ENCODE results near the gene JARID2. TPM values are rescaled to one million over a fixed set of nuclear protein-coding genes. Genes with fewer than 3 reads are reported as not detected.

JARID2 gene
- polyA plus RNA-seq, 3 donors, result 26.8 to 28.2 (median 28.0) TPM

DNA sequence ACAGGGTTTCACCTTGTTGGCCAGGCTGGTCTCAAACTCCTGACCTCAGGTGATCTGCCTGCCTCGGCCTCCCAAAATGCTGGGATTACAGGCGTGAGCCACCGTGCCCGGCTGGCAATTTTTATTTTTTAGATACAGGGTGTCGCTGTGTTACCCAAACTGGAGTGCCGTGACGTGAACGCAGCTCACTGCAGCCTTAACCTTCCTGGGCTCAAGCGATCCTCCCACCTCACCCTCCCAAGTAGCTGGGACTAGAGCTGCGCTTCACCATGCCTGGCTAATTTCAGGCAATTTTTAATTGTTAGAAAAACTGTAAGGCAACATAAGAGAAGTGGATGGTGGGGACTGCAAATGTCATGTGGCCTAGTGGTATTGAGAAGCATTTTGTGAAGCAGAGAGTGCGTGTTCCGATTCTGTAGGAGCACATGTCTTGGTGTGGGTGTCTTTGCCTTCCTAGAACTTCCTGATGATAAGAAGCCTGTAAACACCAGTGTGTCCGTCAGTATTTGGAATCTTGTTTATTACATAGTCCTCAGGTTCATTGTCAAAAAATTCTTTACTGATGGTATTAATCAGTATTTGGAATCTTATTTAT, 18.0 kb downstream of the JARID2 start:
- DNase-seq (ENCODE audit: low read depth in 3 of 3, low spot score in 2 of 3), result no peak

DNA sequence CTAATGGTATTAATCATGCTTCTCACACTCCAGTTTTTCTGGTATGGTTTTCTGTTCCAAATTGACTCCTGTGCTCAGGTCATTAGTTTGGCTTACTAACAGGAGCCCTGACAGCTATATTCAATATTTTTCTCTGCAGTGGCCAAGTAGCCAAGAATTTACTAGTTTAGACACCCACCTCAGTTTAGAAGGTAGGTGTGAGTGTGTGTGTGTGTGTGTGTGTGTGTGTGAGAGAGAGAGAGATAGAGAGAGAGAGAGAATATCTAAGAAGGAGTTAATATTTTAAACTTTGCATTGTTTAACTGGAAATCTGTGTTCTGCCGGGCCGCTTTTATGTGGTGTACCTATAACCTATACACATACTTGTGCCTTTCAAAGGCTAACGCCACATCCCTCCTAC, 18.5 kb downstream of the JARID2 start:
- no peak for DNase-seq (ENCODE audit: low read depth in 3 of 3, low spot score in 2 of 3)

DNA sequence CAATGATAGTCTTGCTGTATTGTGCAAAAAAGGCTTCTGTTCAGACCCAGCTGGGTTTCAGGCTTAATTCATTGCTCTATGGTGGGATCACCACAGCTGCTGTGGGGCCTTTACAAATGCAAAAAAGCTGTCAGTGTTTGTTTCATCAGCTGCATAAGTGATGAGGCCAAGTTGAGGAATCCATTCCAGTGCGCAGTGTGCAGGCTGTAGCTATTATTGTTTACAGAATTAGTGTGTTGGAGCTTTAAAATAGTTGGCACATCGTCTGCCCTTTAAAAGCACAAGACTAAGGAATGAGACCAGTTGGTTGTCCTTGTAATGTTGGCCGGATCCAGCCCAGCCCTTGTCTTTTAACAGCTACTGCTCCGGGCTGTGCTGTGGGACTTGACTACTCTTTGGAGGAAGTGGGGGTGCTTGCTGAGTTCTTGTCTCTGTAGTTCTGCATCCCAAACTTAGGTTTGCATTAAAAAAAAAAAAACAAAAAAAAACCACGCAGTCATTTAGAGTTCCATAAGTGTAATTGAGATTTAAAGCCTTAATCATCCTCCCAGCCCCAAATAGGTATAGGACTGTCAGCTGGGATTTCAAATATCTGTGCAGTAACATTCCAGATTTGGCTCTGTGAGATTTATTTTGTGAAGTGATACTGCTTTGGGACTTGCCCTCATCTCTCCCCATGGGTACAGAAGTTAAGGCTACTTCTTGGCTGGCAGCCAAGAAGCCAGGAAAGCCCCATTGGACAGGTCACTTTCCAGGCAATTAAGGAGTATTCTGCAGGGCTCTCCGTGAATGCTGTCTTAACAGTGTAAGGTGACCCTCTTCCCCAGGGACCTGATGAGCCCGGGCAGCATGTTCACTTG, 19.3 kb downstream of the JARID2 start:
- no peak for DNase-seq (ENCODE audit: low read depth in 3 of 3, low spot score in 2 of 3)

DNA sequence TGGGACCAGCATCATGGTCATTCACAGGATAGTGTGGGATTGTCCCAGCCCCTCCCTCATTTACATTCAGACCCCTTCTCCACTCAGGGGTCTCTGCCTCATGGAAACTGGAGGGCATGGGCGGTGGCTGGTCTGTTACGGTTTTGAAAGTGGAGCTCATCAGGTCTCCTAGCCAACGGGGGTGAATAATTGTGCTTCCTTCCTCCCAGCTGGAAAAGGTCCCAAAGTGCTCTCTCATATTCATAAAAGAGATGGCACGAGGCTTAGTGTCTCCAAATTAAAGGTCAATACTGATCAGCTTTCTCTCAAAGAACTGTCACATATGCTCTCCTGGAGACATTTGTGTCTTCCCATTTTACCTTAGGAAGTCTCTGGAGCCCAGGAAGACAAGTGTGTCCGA, 19.9 kb downstream of the JARID2 start:
- no peak for DNase-seq (ENCODE audit: low read depth in 3 of 3, low spot score in 2 of 3)

DNA sequence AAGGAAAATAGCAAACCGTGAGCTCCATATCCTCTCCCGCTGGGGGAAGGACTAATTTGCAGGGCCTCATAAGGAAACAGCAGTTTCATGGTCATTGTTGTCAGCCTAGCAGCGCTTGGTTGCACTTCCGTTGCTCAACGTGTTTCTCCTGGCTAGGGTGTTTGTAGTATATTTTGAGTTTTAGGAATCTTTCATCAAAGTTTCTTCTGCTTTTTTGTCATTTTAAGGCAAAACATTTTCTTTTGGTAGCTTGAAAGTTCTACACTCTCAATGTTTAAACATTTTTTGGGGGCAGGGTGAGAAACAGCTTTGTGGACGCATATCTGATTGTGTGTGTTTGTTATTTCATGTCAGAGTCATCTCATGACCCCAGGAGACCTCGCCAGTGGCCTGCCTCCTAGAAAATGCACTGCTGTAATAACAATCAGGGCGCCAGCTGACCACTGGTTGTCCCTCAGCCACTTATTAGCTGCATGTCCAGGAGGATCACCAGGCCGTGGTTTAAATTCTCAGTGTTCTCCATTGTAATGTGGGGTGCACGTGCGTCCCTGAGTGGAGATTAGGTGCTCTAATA, 20.6 kb downstream of the JARID2 start:
- DNase-seq (ENCODE audit: low read depth in 3 of 3, low spot score in 2 of 3), result no peak

DNA sequence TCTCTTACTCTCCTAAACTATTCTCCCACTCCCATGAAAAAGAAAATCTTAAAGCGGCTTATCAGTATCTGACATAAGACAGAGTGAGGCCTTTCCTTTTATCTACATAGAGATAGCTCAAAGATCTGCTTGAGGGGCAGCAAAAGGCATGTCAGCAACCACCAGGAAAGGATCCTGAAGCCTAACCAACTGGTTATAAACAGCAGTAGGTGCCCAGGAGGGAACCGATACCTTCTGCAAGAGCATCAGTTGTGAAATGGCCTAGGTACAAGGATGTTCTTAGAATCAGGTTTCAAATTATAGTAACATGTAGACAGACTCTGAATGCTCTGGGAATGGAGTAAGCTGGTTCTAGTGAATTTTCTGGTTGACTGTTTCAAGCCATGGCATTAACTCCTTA, 21.4 kb downstream of the JARID2 start:
- DNase-seq (ENCODE audit: low read depth in 3 of 3, low spot score in 2 of 3), result no peak

DNA sequence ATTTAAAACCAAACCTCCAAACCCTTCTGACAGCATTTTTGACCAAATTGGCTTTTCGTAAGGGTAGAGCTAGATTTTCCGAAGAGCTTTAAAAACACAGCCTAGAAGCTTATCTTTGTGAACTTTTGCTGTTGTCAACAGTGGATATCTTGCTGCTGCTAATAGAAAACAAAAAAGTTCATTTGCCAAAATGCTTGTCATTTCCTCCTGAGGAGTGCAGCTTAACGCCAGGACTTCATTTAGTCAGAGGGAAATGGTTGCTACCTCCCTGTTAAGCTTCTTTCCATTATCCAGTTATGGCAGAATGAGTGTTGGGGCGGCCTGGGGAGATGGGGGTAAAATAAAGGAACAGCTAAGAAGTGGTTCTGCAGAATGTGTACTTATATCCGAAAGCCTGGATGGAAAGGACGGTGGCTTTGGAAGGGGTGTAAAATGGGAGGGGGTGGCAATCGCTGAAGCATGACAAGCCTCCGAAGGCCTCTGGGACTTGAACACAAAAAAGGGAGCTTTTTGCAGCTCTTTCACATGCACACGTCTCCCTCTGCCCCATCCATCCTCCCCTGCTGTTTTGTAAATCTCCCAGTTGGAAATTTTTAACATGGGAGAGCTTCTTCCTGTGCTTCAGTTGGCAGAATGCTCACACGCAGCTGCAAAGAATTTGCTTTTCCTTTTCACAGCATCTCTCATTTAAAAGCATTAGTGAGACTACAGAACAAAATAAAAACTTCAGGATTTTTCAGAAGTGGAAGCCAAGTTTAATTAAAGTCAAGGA, 22.5 kb downstream of the JARID2 start:
- DNase-seq (ENCODE audit: low read depth in 3 of 3, low spot score in 2 of 3), result no peak

DNA sequence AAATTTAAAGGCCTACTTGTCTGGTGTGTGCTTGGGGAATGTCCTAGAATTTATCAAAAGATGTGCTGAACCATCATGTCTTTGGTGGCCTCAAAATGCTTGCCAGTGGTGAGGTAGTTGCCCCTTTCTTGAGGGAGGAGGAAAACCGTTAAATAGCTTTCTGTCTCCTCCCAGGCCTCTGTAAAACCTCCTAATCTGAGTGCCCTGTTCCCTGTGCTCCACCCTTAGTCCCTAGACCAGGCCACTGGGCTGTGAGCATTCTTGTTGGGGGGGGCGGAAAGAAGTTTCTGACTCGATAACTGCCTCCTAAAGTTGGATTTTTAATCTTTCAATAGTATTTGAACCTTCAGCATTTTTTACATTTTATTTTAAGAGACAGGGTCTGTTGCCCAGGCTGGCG, 23.1 kb downstream of the JARID2 start:
- DNase-seq (ENCODE audit: low read depth in 3 of 3, low spot score in 2 of 3), result no peak

DNA sequence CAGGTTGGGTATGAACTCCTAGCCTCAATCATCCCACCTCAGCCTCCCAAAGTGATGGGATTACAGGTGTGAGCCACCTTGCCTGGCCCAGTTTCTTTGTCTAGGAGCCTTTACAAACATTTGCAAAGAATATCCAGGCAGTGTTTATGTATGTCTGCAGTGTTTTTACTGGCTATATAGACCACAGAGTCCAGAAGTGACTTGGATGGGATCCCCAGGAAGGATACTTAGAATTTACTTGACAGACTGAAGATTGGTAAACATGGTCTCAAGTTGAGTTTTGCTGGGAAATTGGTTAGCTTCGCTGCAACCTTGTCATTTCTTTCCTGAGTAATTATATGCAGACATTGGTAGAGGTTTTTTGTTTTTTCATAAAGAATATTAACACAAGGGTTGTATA, 23.8 kb downstream of the JARID2 start:
- DNase-seq (ENCODE audit: low read depth in 3 of 3, low spot score in 2 of 3), result no peak

DNA sequence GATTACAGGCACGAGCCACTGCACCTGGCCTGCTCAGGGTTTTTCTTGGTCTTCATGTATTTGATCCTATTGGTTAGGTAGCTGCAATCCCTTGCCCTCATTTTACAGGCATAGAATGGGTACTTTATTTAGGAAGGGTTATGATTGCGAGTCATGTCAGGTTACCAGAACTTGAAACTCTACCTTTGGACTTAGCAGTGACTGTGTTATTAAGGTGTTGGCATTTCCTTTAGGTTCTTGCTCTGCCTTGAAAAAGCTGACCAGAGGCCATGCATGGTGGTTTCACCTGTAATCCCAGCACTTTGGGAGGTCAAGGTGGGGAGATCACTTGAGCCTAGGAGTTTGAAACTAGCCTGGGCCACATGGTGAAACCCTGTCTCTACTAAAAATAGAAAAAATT, 24.5 kb downstream of the JARID2 start:
- no peak for DNase-seq (ENCODE audit: low read depth in 3 of 3, low spot score in 2 of 3)

DNA sequence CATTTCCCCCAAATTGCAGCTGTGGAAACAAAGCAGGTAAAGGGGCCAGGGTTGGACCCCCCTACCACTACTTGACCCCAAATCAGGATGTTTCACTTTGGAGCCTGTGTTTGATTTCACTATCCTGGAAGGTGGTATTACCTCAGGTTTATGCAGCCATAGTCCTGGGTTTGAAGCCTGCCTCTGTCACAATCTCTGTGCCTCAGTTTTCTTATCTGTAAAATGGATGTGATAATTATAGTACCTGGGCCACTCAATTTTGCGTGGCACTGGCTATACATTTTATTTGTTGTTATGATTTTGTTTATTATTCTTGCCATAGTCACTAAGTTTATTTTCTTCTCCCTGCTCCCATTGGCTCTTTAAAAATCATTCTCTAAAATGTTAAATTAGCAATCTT, 26.7 kb downstream of the JARID2 start:
- no peak for DNase-seq (ENCODE audit: low read depth in 3 of 3, low spot score in 2 of 3)

DNA sequence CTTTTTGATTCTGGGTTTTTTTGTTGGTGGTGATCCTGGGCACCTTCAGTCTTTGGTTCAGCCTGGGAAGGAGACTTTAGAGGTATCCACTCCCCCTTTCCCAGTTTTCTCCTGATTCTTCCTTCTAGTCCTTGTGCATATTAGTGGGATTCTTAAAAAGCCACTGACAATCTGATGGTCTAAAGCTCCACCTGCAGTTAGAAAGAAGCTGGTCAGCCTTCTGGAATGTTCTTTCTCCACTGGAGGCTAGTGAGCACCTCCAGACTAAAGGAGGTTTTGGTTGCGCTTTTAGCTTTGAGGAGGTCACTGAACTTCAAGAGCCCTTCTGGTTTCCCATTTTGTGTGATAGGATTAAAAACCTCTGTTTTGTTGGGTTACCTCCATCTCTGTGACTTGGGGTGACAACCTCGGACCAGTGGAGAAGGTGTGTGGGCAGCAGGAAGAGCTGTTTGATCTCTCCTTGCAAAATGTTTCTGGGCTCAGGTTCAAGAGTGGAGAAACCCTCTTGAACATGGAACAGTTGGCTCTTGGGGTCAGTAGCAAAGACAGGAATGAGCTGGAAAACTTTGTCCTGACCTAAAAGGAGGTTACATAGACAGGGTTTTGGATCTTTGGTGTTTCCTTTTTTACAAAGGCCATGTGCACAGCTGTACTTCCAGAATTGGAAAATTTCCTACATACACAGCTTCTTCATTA, 29.0 kb downstream of the JARID2 start:
- DNase-seq (ENCODE audit: low read depth in 3 of 3, low spot score in 2 of 3), result no peak

DNA sequence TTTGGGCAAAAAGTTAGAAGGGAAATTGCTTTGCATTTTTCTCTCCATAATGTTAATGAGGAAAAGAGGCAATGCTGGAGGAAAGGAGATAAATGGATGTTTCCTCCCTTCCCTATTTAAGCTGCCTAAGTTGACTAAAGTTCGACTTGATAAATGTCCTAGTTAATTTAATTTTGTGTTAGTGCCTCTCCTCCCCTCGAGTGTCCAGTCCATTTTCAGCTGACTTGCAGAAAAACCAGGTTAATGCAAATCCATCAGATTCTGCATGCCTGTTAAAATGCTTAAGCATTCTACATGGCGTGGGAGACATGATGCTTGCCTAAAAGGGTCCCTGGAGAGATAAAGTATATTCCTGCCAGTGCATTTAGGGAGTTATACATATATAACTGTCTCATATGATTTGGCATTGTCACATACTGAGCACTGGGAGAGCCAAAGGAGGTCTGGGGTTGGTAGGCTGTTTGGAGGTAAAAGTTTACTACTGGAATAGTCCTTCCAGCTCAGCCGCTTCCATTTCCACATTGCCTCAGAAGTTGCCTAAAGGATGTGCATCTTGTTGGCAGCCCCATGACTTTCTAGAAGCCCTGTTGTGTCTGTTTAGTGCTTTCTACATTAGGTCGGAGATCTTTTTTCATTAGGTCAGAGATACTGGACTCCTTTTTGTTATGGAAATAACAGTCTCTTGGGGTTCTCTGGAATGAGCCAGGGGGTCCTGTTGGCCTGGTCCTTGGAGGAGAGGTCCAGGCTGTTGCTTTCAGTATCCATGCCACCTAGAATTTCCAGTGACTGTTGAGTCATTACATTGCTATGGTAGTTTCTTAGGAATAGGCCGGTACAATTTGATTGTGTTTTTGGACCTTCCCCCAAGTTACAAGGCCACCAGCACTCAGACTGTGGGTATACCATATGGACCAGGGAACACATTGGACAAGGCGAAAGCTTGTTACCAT, 30.4 kb downstream of the JARID2 start:
- no peak for DNase-seq (ENCODE audit: low read depth in 3 of 3, low spot score in 2 of 3)

DNA sequence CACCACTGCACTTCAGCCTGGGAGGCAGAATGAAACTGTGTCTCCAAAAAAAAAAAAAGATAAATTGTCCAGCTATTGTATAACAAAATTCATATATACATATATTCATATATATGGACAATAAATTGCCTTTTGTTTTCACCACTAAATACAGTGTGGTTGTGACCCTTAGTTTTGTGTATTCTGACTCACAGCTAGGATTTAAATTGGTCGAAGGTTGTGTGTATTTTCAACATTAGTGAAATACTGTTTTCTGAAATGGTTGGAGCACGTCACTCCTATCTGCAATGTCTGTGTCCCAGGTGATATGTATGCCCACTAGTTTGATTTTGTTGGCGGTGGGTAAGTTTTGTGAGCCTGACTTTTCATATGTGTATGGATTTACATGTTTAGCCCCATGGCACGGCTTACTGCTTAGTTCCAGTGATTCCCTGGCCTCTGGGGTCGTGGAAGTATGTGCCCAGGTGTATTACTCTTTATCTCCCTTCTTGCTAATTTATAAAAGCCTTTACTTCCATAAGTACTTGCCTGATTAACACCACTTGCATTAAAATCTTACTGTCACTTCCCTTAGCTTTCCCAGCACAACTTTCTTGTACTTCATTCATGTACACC, 33.3 kb downstream of the JARID2 start:
- DNase-seq (ENCODE audit: low read depth in 3 of 3, low spot score in 2 of 3), result no peak

DNA sequence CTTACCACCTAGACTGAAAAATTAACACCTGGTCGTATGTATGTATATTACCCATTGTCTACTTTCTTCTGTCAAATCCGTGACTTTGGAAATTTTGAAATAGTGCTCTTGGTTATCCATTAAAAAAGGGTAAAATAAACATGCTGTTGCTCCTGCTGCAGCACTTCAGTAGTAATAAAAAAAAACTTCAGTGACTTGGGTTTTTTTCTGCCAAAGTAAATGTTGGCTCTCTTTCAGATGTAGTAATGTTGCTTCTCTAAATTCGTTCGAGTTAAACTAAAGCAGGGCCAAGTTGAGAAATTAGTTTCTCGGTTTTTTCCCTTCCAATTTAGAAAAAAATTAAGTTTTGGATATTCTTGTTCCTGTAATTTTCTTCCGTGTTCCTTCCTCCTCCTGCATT, 34.2 kb downstream of the JARID2 start:
- no peak for DNase-seq (ENCODE audit: low read depth in 3 of 3, low spot score in 2 of 3)

DNA sequence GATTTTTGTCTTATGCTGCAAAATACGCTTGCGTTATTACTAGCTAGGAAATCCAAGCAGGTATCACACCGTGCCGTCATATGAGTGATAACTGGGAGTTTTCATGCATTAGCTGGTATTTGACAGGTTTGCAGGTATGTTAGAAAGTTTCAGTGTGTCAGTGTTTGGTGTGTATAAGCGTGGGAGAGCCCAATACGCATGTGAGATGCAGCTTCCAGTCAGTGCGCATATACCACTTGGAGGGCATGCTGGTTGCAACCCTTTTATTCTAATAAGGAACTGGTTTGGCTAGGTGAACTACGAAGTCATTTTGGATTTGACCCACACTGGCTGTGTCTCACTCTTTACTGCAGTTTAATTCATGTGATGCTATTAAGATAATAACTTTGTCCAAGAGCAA, 35.1 kb downstream of the JARID2 start:
- DNase-seq (ENCODE audit: low read depth in 3 of 3, low spot score in 2 of 3), result no peak

DNA sequence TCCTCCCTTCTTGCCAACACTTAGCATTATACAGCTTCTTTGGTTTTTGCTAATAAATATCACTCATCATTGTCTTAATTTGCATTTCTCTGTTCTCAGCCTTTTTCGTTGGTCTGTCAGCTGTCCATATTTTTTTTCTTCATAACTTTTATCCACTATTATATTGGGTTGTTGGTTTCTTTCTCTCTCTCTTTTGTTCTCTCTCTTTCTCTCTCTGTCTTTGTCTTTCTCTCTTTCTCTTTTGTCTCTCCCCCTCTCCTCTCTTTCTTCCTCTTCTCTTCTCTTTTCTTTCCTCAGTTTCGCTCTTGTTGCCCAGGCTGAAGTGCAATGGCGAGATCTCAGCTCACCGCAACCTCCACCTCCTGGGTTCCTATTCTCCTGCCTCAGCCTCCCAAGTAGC, 36.5 kb downstream of the JARID2 start:
- DNase-seq (ENCODE audit: low read depth in 3 of 3, low spot score in 2 of 3), result no peak

DNA sequence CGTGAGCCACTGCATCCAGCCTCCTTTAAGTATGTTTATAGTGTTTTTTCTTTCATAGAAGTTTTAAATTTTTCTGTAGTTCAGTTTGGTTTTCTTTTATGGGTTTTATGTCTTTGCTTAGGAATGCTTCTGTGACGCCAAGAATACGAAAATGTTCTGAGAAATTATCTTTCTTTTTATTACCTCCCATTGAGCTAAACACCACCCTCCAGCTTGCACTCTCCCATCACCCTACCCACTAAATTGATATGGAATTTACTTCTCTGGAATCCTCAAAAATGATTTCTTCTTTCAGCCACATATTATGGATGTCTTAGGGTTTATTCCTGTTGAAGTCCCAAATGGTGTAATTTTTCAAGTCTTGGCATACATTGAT, 38.1 kb downstream of the JARID2 start:
- DNase-seq (ENCODE audit: low read depth in 3 of 3, low spot score in 2 of 3), result no peak

DNA sequence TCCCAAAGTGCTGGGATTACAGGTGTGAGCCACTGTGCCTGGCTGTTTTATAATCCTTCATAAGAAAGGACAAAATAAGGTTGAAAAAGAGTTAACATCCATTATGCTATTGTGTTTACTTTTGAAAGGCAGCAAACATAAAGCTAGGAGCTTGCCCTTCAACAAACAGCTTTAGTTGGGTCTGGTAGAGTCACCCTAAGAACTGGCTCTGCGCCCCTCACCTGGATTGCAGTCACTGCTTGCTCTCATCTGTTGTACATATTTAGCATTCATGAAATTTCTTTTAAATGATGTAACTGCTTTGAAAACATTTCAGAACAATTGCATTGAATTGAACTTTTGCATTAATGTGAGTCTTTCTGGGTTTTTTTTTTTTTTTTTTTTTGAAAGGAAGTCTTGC, 38.9 kb downstream of the JARID2 start:
- DNase-seq (ENCODE audit: low read depth in 3 of 3, low spot score in 2 of 3), result no peak

Data from right renal cortex interstitium (tissue), 3 donors.